NCI-H345 treated with DMSO at 0.1 percent for 48 hours (cell line): ENCODE measurements around the gene LMO4.

Experiments used
- DNase-seq: peaks from one replicate; lab custom pipeline; 2025; ENCODE audit not compliant: unreplicated experiment; lab: John Stamatoyannopoulos, UW

LMO4 gene

GRCh38 chr1:87327376-87328271 is 1.1 kb upstream of the LMO4 start:
- no peak for DNase-seq

GRCh38 chr1:87329051-87329525 is 408 bp downstream of the LMO4 start:
- peak; percentile 59 for DNase-seq

- no peak for DNase-seq
These were observed 911 bp downstream of the LMO4 start for GRCh38 chr1:87329526-87330056.

DNA sequence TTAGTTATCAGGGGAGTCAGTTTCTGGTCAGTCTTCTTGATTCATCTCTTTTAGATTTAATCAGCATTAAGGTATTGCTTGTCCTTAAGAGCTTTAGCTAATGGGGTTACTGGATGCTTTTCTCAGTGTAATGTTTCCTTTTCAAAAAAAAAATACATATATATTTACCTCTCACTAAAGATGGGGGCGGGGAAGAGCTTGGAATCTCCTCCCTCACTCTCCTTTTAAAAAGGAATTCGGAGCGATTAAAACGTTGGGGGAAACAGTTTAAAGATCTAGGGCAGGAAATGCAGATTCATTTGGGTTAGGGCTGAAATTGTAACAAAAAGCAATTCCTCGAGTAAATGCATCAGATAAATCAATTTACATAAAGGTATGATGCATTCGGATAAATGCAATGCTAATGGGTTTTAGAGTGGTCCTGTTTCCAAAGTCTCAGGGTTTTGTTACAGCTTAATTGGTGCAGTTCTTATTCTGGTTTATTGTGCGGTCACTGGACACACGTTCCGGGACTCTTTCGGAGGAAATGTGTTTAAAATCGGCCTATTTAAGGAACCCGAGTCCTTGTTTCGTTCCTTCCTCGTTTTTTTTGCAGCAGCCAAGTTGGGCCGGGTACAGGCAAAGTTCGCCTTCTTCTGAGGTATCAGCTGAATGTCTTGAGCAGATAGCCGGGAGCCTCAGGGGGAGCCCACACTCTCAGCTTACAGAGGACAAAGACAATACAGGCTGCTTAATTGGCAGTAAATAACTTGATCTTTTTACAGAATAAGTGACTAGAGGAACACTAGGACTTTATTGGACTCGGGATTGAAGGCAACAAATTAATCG is 1.6 kb downstream of the LMO4 start:
- DNase-seq, result peak; percentile 56

DNA sequence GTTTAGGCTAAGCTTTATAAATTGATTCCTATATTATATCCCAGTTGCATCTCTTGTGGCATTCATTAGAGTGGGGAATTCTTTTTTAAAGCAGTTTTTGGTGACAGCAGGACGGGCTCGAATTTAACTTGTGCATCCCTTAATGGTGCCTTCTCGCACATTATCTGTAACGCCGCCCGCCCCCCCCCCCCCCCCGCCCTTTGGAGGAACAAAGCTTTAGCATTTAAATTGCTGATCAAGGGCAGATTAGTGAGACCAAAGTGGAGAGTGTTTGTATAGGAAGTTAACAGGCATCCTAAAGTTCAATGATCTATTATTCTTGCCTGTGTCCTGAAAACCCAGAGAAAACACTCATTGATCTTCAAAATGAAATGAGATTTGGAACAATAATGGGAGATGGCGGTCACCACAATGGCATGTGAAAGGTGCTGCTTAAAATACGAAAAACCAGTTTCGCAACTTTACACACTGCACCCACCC is 2.2 kb downstream of the LMO4 start:
- peak; percentile 65 for DNase-seq

- DNase-seq, result peak; percentile 61
These were observed 2.9 kb downstream of the LMO4 start for GRCh38 chr1:87331365-87332241.

DNA sequence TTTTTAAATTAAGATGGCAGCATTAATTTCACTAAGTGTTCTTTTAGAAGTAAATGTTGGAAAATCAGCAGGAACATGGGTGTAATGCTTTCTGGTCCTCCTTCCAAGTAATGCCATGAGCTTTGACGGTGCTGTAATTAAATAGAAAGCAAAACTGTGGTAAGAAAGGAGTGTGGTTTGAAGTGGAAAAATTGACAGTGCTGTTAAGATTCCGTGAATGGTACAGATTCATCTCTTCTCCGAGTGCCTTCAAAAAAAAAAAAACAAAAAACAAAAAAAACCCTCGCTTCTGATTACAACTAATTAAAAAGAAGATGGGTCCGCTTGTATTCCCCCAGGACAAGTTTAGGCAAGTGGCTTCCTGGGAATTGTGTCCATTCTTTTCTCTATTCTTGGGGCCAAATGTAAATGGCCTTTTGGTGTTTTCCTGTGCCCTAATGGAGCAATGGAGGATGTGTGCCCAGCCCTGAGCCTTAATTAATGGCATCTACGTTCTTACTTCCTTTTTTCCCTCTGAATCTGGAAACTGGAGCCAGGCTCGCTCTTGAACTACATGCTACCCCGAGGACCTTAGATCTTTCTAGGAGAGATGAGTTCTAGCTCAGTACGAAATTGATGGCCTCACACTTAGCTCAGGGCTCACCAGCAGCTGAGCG is 5.1 kb downstream of the LMO4 start:
- no peak for DNase-seq

- DNase-seq, result no peak
These were observed 5.9 kb downstream of the LMO4 start for GRCh38 chr1:87334351-87335174.

GRCh38 chr1:87335175-87335884 is 6.7 kb downstream of the LMO4 start:
- no peak for DNase-seq

GRCh38 chr1:87336623-87337067 is 8.0 kb downstream of the LMO4 start:
- no peak for DNase-seq

DNA sequence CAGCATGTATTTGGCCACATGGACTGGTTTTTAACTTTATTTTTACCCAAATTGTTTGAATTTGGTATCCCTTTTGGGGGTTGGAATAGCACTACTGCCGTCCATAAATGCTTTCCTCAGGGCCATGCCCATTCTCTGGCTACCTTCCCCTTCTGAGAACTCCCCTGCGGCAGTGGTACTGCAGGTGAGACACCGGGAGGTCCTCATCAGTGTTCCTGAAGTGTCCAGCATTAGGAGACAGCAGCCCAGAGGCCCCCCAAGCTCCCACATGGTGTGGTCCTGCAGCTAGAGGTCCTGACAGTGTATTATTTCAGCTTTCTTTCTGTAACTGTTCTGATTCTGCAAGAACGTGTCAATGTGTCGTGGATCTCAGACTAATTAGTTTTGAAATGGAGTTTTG is 8.9 kb downstream of the LMO4 start:
- no peak for DNase-seq

DNA sequence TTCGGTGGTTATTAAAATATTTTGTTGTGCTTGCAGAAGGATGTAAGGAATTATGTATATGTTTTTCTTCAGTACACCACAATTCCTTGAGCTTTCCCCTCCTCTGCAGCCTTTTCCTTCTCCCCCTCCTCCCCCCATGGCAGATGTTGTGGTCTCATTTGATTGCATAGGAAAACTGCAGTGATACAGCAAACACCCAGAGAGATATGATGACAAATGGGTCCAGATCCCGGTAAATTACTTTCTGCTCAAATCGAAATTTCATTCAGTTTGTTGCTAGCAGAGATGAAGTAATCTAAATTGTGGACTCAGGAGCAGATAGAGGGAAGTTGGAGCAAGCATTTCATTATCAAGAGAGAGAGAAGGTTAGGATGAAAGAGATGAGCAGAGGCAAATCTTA is 9.9 kb downstream of the LMO4 start:
- no peak for DNase-seq

GRCh38 chr1:87344231-87344630 is 15.6 kb downstream of the LMO4 start:
- DNase-seq, result no peak

GRCh38 chr1:87346130-87346814 is 17.6 kb downstream of the LMO4 start:
- DNase-seq, result no peak

DNA sequence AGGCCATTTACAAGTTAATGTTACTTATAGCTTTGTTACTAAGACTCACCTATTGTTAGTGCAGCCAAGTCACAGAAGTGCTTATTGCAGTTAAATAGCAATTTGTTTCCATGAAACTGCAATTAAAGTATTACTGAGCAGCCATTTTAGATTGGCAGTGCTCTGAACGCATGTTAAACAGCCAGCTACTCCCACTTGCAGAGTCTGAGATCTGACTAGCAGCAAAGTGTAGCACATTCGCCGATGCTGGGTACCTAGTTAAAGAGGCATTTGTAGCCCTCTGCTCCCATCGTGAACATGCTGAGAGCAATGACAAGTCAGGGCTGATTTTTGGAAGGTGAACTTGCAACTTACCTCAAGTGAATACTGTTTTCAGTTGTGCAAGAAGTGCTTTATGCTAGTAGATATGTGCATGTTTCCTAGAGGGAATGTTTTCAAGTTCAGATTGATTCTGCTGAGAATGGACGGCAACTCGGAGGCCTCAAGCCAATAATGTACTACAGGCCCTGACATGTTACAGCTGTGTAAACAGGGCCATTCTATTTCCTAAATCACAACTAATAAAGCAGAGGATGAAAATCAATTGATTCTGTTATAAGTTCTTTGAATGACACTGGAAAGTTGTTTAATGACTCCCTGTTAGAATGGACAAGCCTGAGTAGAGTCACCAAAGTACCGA is 19.8 kb downstream of the LMO4 start:
- DNase-seq, result peak; percentile 20

DNA sequence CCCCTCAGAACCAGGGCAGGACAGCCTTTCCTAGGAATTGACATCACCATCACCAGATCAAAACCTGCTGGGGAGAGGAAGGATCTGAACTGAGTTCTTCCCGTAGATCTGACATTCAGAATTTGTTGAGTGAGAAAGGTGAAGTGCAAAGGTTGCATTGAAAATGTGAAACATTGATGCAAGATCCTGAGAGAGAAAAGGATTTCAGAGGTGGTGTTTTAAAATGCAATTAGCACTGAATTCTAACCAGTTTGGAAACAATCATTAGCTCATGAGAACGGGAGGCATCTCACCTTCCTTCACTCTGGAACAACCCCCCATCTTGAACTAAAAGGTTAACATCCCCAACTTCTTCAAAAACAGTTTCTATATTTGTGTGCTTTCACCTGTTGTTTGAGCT is 20.4 kb downstream of the LMO4 start:
- DNase-seq, result no peak

DNA sequence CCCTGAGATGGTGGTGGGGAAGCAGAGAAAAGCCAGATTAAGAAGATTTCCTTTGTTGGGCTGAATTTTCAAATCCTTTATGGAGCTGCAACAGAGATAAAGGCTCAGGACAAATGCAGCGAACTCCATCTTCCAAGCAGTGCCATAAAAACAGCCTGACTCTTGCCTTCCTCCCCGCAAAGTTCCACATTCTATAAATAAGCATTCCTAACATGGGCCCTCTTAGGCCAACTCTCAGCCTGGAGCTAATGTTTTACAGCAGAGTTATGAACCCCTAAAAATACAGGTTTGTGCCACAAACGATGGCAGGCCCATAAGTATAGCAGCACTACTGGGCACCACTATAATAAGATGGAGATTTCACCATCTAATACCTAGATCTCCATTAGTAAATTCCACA is 27.2 kb downstream of the LMO4 start:
- no peak for DNase-seq
